HG03558 (cell line): Measurements from ENCODE around the gene REV3L.
"Not testable (repeated sequence)": the region's sequence is repeated elsewhere in the genome, so short reads cannot be mapped to it uniquely, and the experiment has no call there.

Experiments used
- ATAC-seq: cut with Tn5 transposase; IDR thresholded peaks from one replicate; pipeline ENCODE4 v1.9.1; 2021; ENCODE audit warnings: moderate number of reproducible peaks; ENCODE audit not compliant: unreplicated experiment; ENCODE audit errors: extremely low read depth

REV3L gene

GRCh38 chr6:111502154-111502553 lies 19.1 kb upstream of the REV3L start:
- ATAC-seq, result no peak

GRCh38 chr6:111499269-111499793 lies 16.3 kb upstream of the REV3L start:
- ATAC-seq, result no peak

GRCh38 chr6:111494951-111495635 lies 12.1 kb upstream of the REV3L start:
- no peak for ATAC-seq

- no peak for ATAC-seq
Observed at GRCh38 chr6:111492499-111492898, 9.5 kb upstream of the REV3L start.

- no peak for ATAC-seq
Observed at GRCh38 chr6:111490067-111490466, 7.0 kb upstream of the REV3L start.

DNA sequence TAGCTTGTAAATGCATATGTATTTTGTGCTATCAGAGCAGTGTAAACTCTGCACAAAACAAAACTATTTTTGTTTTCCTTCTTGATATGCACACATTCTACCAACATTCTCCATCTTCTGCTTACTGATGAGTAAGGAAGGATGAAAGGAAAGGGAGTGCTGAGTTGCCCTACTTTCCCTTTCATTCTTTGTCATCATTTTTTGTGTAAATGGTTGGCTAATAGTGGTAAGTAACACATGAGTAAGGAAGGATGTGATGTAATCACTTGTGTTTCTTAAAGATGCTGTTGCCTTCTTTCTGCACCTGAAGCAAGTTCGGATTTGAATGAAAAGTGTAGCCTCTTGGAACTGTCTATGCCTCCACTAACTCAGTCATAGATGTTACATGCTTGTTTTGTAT lies 4.6 kb upstream of the REV3L start:
- peak; percentile 27 for ATAC-seq

- ATAC-seq, result no peak
Observed at GRCh38 chr6:111486921-111487320, 3.9 kb upstream of the REV3L start.

DNA sequence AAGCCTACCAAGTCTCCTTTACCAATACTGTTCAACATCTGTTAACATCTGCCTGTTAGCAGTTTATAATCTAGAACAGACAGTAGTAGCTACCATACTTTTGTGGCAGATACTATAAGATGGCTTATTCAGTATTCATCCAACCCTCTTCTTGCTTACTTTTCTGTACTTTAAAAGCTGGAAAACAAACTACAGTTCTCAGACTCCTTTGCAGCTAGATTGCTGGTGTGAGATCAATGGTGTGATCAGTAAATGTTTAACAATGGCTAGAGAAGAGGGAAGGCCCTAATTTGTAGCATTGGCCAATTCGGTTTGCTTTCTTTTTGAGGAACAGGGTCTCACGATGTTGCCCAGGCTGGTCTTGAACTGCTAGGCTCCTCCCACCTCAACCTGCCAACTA lies 3.5 kb upstream of the REV3L start:
- no peak for ATAC-seq

DNA sequence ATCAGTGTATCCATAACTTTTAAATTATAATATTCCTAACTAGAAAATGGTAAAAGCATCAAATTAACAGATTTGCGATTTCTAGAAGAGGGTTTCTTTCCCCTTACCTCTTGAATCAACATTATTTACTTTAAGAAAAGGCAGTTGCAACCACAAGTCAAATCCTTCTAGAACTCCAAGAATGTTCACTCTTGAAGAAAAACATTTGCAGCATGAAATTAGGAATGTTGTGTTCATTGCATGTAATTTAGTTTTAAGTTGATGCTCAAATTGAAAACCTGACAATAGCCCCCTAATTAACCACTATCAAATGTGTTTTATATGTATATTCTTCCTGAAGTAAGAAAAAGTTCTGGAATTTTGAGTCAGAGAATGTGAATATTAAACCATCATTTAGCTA lies 2.3 kb upstream of the REV3L start:
- ATAC-seq, result no peak

DNA sequence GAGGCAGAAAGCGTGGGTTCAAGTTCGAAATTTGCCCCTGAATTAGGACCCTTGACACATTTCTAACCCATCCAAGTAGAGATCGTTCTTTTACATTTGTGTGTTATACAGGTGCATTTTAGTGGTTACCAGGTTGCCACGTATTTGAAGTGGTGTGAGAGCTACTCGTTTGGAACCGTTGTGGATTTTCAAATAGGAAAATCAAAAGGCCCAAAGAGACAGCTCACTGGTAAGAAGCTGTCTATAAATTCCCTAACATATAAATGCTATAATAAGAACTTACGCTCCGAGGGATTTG lies 1.6 kb upstream of the REV3L start:
- ATAC-seq, result no peak

DNA sequence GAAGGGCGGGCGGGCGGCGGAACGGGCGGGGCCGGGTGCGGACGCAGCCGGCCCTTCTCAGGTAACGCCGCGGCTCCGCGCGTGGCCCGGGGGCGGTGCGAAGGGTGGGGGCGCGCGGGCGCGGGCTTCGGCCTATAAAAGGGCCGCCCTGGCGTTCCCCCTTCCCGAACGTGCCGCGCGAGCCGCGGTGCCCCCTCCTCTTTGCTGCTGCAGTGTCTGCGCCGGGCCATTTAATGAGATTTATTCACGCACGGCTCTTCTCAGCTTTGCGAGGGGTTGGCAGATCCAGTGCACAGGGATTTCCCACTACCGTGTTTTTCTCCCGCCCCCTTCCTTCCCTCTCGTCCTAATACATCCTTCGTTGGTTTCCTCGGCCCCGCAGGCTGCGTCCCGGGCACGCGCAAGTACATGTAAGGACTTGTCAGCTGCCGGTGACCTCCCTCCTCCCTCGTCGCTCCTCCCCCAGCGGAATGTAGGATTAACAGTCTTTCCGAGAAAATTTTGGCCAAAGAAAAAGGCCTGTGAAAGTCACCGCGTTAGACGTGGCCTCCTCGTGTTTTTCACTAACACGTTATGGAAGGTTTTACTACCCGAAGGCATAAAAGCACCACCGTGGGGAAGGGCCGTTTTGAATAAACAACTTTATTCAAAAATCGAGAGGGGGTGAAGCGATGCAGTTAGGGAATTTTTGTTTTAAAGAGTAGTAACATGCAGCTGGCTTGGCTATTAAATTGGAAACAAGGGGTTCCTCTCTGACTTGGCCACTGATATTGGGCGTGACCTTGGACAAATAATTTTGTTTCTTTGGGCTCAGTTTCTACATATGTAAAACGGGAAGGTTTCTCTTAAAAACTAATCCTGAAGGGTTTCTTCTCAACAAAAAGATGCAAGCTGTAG lies 966 bp upstream of the REV3L start:
- peak; percentile 24 for ATAC-seq

GRCh38 chr6:111482188-111482958 lies 645 bp downstream of the REV3L start:
- ATAC-seq, result peak; percentile 7

- ATAC-seq, result no peak
Observed at GRCh38 chr6:111481836-111482187, 1.2 kb downstream of the REV3L start.

- no peak for ATAC-seq
Observed at GRCh38 chr6:111480988-111481822, 1.8 kb downstream of the REV3L start.

- no peak for ATAC-seq
Observed at GRCh38 chr6:111478749-111479148, 4.3 kb downstream of the REV3L start.

GRCh38 chr6:111478064-111478476 lies 4.9 kb downstream of the REV3L start:
- ATAC-seq, result no peak

- peak; percentile 36 for ATAC-seq
Observed at GRCh38 chr6:111477481-111477938, 5.5 kb downstream of the REV3L start.

DNA sequence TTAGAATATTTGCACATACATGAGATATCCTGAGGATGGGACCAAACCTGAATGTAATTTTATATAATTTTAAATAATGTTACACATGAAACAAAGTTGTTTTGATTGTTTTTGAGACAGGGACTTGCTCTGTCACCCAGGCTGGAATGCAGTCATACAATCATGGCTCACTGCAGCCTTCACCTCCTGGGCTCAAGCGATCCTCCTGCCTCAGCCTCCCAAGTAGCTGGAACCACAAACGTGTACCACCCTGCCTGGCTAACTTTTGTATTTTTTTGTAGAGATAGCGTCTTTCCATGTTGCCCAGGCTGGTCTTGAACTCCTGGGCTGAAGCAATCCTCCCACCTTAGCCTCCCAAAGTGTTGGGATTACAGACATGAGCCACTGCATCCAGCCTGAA lies 7.0 kb downstream of the REV3L start:
- not testable (repeated sequence) for ATAC-seq

GRCh38 chr6:111474771-111475170 lies 8.2 kb downstream of the REV3L start:
- ATAC-seq, result no peak

DNA sequence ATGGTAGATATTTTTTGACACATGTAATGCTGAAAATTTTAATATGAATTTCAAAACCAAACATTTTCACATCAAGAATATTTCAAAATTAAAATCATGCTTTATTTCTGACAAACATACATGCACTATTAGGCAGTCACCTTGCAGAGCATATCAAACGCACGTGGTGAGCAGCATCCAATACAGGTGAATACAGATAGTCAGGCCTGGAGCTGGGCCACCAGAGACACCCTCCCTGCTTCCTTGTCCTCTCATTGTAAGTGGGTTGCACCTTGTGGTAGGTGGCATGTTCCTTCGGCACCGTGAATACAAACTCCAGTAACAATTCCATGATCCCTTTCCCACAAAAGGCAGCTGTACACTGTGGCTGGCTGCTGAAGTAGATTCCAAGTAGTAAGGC lies 8.9 kb downstream of the REV3L start:
- no peak for ATAC-seq
